Breast epithelium (tissue), 4 donors: ENCODE results near the gene HOXC10. TPM values are rescaled to one million over a fixed set of nuclear protein-coding genes. Genes with fewer than 3 reads are reported as not detected.

Experiments used
- DNase-seq, 2 donors: peaks; one replicate each; pipeline ENCODE4 v3.0.0-alpha.2; 2019; ENCODE audit warnings: low spot score in 2 of 2
- H3K27ac ChIP-seq, 2 donors: fragments of 200-600 bp; sonication (generic) in 1 of 2; one replicate each; pipeline ENCODE4 v1.5.1; 2016 to 2019; ENCODE audit warnings: mild to moderate bottlenecking in 1 of 2
- H3K27me3 ChIP-seq, 2 donors: fragments of 200-600 bp; sonication (generic) in 1 of 2; one replicate each; pipeline versions ENCODE4 v1.5.1 to v1.6.0; 2017 to 2019; ENCODE audit warnings: control low read depth in 1 of 2, mild to moderate bottlenecking in 1 of 2
- H3K36me3 ChIP-seq: fragments of 200-600 bp; one replicate; pipeline ENCODE4 v1.5.1; 2019
- H3K4me1 ChIP-seq, 2 donors: fragments of 200-600 bp; sonication (generic); one replicate each; pipeline ENCODE4 v1.5.1; 2016 to 2019; ENCODE audit warnings: control low read depth in 1 of 2
- H3K4me3 ChIP-seq, 3 donors: fragments of 200-600 bp; sonication (generic); 1 replicate in 2 of 3; 2 replicates in 1 of 3; pipeline ENCODE4 v1.5.1; 2016 to 2019; ENCODE audit warnings: mild to moderate bottlenecking in 3 of 3, moderate library complexity in 2 of 3
- H3K9me3 ChIP-seq, 2 donors: fragments of 200-600 bp; sonication (generic) in 1 of 2; one replicate each; pipeline ENCODE4 v1.5.1; 2016 to 2019; ENCODE audit warnings: control low read depth in 1 of 2
- CTCF ChIP-seq, 3 donors: fragments of 450-650 bp; IDR thresholded peaks; one replicate each; pipeline ENCODE4 v1.5.1; 2016 to 2017; ENCODE audit warnings: antibody characterized with exemption in 3 of 3, mild to moderate bottlenecking in 3 of 3, moderate library complexity in 3 of 3
- POLR2A ChIP-seq: fragments of 450-650 bp; IDR thresholded peaks from one replicate; pipeline ENCODE4 v1.6.1; 2016; ENCODE audit warnings: antibody characterized with exemption, mild to moderate bottlenecking, moderate library complexity
- POLR2AphosphoS5 ChIP-seq, 3 donors: sonication (generic); formaldehyde crosslinking; IDR thresholded peaks; one replicate each; pipeline ENCODE4 v1.6.1; 2017; ENCODE audit warnings: antibody characterized with exemption in 3 of 3
- intact Hi-C: fragments of 100-400 bp; cut with DNase I; formaldehyde crosslinking; loops from one replicate; pipeline ENCODE4 v1.15.1; 2023; ENCODE audit warnings: low total_unique reads
- total RNA-seq, 3 donors: library from RNA; depleted of rRNA; stranded (reverse); fragments of >200 nt; gene quantifications; one replicate each; pipeline ENCODE4 v1.1.0, GENCODE V29; 2016

The HOXC10 gene
- total RNA-seq, 3 donors from 2014 or later = 2.0 to 10.9 (median 4.3) TPM

DNA sequence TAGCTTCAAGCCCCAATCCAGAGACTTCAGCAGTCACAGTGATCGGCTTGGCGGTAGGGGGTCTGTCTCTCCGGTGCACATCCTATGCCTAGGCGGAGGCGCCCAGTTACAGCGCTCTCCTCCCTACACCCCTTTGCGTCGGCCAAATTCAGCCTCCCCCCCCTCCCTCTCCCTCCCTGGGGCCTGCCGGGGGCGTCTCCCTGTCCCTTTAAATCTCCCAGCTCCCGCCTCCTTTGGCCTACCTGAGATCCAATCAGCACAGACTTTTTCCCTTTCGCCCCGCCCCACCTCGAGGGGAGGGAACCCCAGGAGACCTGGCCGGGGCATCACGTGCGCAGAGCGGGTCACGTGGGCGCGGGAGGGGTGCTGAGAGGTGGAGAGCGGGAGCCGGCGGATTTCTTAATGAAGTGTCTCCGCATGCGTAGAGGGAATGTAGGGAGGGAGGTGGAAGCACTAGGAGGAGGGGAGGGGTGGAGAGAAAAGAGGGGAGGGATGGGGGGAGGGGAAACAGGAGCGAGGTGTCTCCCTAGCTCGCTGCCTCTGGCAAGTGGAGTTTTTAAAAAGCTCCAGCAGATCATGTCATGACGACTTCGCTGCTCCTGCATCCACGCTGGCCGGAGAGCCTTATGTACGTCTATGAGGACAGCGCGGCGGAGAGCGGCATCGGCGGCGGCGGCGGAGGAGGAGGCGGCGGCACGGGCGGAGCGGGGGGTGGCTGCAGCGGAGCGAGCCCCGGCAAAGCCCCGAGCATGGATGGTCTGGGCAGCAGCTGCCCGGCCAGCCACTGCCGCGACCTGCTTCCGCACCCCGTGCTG lies 46.4 kb upstream of the HOXC10 start, which contains the start of gene HOXC13:
Gene HOXC13 (plus strand): TSS at position 506 of the 815 bp plus-strand sequence. CDS start 76 bp downstream, at position 582.
- H3K4me3 ChIP-seq = peak within 1 kb of the TSS; percentile 11 to 65 (median 61)
- peaks cover 23 to 98% of the 10 kb centered on the region in 2 donors for H3K27me3 ChIP-seq
- DNase-seq = peak; percentile 69 to 98
- intact Hi-C loops = no loop called here
- TF ChIP-seq POLR2A = no peak
- TF ChIP-seq POLR2AphosphoS5 (IDR thresholded peaks at IDR 0.05) = peak in 2 of 3 donors; percentile 20 to 33
- no peaks in the 10 kb centered on the region for H3K4me1 ChIP-seq
- H3K9me3 ChIP-seq = no peaks in the 10 kb centered on the region
- no peaks in the 10 kb centered on the region for H3K36me3 ChIP-seq
- H3K27ac ChIP-seq = peak within 1 kb of the TSS; percentile 52 to 73

DNA sequence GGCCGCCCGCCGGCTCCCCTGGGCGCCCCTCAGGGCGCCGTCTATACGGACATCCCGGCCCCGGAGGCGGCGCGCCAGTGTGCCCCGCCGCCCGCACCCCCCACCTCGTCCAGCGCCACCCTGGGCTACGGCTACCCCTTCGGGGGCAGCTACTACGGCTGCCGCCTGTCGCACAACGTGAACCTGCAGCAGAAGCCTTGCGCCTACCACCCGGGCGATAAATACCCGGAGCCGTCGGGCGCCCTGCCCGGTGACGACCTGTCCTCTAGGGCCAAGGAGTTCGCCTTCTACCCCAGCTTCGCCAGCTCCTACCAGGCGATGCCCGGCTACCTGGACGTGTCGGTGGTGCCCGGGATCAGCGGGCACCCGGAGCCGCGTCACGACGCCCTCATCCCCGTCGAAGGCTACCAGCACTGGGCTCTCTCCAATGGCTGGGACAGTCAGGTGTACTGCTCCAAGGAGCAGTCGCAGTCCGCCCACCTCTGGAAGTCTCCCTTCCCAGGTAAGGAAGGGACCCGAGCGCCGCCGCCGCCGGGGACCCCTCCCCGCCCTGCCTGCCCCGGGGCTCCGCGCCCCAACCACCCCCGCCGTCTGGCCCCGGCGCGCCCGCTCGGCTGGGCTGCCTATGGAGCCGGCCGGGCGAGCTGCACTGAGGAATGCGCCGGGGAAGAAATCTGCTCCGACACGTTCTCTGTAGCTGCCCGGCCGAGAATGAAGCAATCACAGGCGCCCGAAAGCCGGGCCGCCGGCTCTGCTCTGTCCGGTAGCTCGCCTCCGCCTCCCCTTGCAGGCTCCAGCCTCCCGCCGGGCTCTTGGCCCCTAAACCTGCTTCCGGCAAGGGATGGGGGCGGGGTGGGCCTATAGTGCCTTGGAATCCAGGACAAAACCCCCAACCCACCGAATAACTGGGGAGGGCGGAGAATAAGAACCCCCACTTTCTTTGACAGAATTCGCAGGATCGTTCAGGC lies 45.5 kb upstream of the HOXC10 start:
- Histone ChIP-seq H3K9me3 (no peaks in the 10 kb centered on the region), H3K36me3 (no peaks in the 10 kb centered on the region), H3K27ac (peak overlapping the region; percentile 52 to 73), H3K4me3 (peak overlapping the region; percentile 11 to 65 (median 61)), H3K4me1 (no peaks in the 10 kb centered on the region), H3K27me3 (peaks cover 28 to 98% of the 10 kb centered on the region in 2 donors)
- peak in 1 of 2 donors; percentile 71 for DNase-seq
- intact Hi-C loops = no loop called here
- no peak for TF ChIP-seq POLR2AphosphoS5 (IDR thresholded peaks at IDR 0.05)
- no peak for TF ChIP-seq POLR2A
- TF ChIP-seq CTCF (IDR thresholded peaks at IDR 0.05) = no peak

- H3K27ac ChIP-seq = no peak overlapping the region
- H3K36me3 ChIP-seq = no peaks in the 10 kb centered on the region
- H3K27me3 ChIP-seq = peaks cover 25 to 98% of the 10 kb centered on the region in 2 donors
- intact Hi-C loops = no loop called here
- no peak for DNase-seq
- H3K4me3 ChIP-seq = peak overlapping the region in 2 of 3 donors; percentile 61 to 65
- H3K4me1 ChIP-seq = no peaks in the 10 kb centered on the region
- TF ChIP-seq POLR2AphosphoS5 (IDR thresholded peaks at IDR 0.05) (no peak), CTCF (IDR thresholded peaks at IDR 0.05) (no peak), POLR2A (no peak)
- H3K9me3 ChIP-seq = no peaks in the 10 kb centered on the region
Observed at GRCh38 chr12:53940443-53941014, 44.4 kb upstream of the HOXC10 start.

DNA sequence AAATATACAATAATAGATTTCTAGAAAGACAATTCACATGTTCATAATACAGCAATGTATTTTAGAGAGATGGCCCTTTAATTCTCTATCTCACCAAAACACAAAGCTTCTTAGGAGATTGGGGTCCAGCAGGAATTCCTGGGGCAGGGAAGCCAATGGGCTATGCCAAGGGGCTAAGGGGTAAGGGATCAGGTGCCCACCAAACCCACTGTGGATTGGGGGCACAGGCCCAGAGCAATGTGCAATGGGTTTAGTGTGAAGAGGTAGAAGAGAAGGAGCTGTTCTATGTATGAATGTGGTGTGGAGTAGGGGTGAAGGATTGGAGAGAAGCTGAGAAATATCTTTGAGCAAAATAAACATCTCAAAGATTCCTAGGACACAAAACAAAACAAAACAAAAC lies 43.8 kb upstream of the HOXC10 start:
- H3K27me3 ChIP-seq = peaks cover 21 to 98% of the 10 kb centered on the region in 2 donors
- no peaks in the 10 kb centered on the region for H3K36me3 ChIP-seq
- TF ChIP-seq CTCF (IDR thresholded peaks at IDR 0.05) (no peak), POLR2AphosphoS5 (IDR thresholded peaks at IDR 0.05) (no peak), POLR2A (no peak)

GRCh38 chr12:53941750-53942149 lies 43.2 kb upstream of the HOXC10 start:
- no peak for TF ChIP-seq POLR2A
- no peak for TF ChIP-seq CTCF (IDR thresholded peaks at IDR 0.05)
- no peak for TF ChIP-seq POLR2AphosphoS5 (IDR thresholded peaks at IDR 0.05)

More for the DNA sequence above, 43.8 kb upstream of the HOXC10 start:
- Histone ChIP-seq H3K4me3 (no peak overlapping the region), H3K27ac (no peak overlapping the region), H3K4me1 (no peaks in the 10 kb centered on the region), H3K9me3 (no peaks in the 10 kb centered on the region)
- intact Hi-C loops = no loop called here
- DNase-seq = no peak

More at GRCh38 chr12:53941750-53942149, 43.2 kb upstream of the HOXC10 start:
- intact Hi-C loops = no loop called here
- no peak for DNase-seq
- H3K4me1 ChIP-seq = no peaks in the 10 kb centered on the region
- no peak overlapping the region for H3K27ac ChIP-seq
- no peaks in the 10 kb centered on the region for H3K9me3 ChIP-seq
- H3K4me3 ChIP-seq = no peak overlapping the region
- no peaks in the 10 kb centered on the region for H3K36me3 ChIP-seq
- H3K27me3 ChIP-seq = peaks cover 18 to 98% of the 10 kb centered on the region in 2 donors
